Measurements from ENCODE around the gene ATP1A4. TPM values are rescaled to one million over a fixed set of nuclear protein-coding genes. Genes with fewer than 3 reads are reported as not detected.

ATP1A4 gene
- total and polyA plus RNA-seq, 12 donors: 0.17 to 0.96 (median 0.46) TPM; not detected in 9

DNA sequence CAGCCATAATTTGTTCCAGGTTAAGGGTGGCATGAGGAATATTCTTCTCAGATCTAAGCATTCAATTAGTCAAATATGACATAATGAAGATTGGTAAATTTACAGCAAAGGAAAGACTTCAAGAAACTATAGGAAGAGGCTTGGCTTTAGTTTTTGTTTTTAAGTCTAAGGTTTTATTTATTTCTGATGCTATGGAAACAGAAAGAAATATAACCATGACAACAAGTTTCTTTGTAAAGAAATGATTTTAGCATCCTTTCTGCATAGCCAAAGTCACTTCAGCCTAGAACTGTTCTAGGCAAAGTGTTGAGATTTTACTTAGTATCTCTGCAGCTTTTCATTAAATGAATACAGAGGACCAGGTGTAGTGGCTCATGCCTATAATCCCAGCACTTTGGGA is 81.5 kb downstream of the ATP1A4 start:
- no peak overlapping the region for H3K27ac ChIP-seq
- DNase-seq: no peak
- H3K4me3 ChIP-seq: no peak overlapping the region
- intact Hi-C loops (cut with DNase I): no loop called here
- H3K27me3 ChIP-seq: no peaks in the 10 kb centered on the region
- peaks cover 0 to 82% of the 10 kb centered on the region in 2 donors for H3K36me3 ChIP-seq (replicated peaks in 1 of 2)
- no peaks in the 10 kb centered on the region for H3K9me3 ChIP-seq (replicated peaks in 1 of 3)
- H3K4me1 ChIP-seq (replicated peaks in 1 of 2): peaks cover 0 to 12% of the 10 kb centered on the region in 2 donors
- TF ChIP-seq POLR2A (IDR thresholded peaks at IDR 0.05): no peak

Other genes with a start within 250 kb of the ATP1A4 start
- 100 to 1,000 TPM in 7 of 9 donors, 10 to 100 TPM in 2; 42.3 to 185 (median 141) TPM for gene TAGLN2, start 226.1 kb upstream of the ATP1A4 start, total RNA-seq
- gene TAGLN2, start 226.1 kb upstream of the ATP1A4 start, polyA plus RNA-seq: 100 to 1,000 TPM; 124 to 215 (median 192) TPM
- gene IGSF9, start 206.0 kb upstream of the ATP1A4 start, total RNA-seq: under 1 TPM in 4 of 9 donors, not detected in 5; 0.14 to 0.32 (median 0.22) TPM
- under 1 TPM in 2 of 3 donors, not detected in 1; 0.10 to 0.16 TPM for gene IGSF9, start 206.0 kb upstream of the ATP1A4 start, polyA plus RNA-seq
- gene SLAMF9, start 197.4 kb upstream of the ATP1A4 start, total RNA-seq: not detected
- not detected for gene SLAMF9, start 197.4 kb upstream of the ATP1A4 start, polyA plus RNA-seq
- gene PIGM, start 119.6 kb upstream of the ATP1A4 start, total RNA-seq: 1 to 10 TPM; 5.3 to 9.4 (median 7.7) TPM
- 1 to 10 TPM; 3.0 to 9.4 (median 3.5) TPM for gene PIGM, start 119.6 kb upstream of the ATP1A4 start, polyA plus RNA-seq
- under 1 TPM in 3 of 9 donors, not detected in 6; 0.11 to 0.32 (median 0.19) TPM for gene KCNJ10, start 81.4 kb upstream of the ATP1A4 start, total RNA-seq
- gene KCNJ10, start 81.4 kb upstream of the ATP1A4 start, polyA plus RNA-seq: under 1 TPM in 2 of 3 donors, not detected in 1; 0.13 TPM
- 1 to 10 TPM in 1 of 9 donors, under 1 TPM in 2, not detected in 6; 0.14 to 1.1 (median 0.33) TPM for gene KCNJ9, start 70.1 kb upstream of the ATP1A4 start, total RNA-seq
- under 1 TPM; 0.16 to 0.24 (median 0.20) TPM for gene KCNJ9, start 70.1 kb upstream of the ATP1A4 start, polyA plus RNA-seq
- gene IGSF8, start 53.0 kb upstream of the ATP1A4 start, total RNA-seq: 10 to 100 TPM; 15.0 to 42.9 (median 24.2) TPM
- gene IGSF8, start 53.0 kb upstream of the ATP1A4 start, polyA plus RNA-seq: 10 to 100 TPM in 2 of 3 donors, 1 to 10 TPM in 1; 9.7 to 24.9 (median 20.8) TPM
- gene ATP1A2, start 35.8 kb upstream of the ATP1A4 start, total RNA-seq: 1 to 10 TPM in 6 of 9 donors, under 1 TPM in 3; 0.47 to 3.6 (median 1.4) TPM
- gene ATP1A2, start 35.8 kb upstream of the ATP1A4 start, polyA plus RNA-seq: 1 to 10 TPM in 2 of 3 donors, under 1 TPM in 1; 0.99 to 4.5 (median 2.7) TPM
- 1 to 10 TPM in 1 of 9 donors, under 1 TPM in 2, not detected in 6; 0.11 to 1.6 (median 0.39) TPM for gene CASQ1, start 39.0 kb downstream of the ATP1A4 start, total RNA-seq
- under 1 TPM in 2 of 3 donors, not detected in 1; 0.16 to 0.17 TPM for gene CASQ1, start 39.0 kb downstream of the ATP1A4 start, polyA plus RNA-seq
- gene PEA15, start 53.8 kb downstream of the ATP1A4 start, total RNA-seq: 100 to 1,000 TPM in 4 of 9 donors, 10 to 100 TPM in 5; 40.6 to 163 (median 92.3) TPM
- gene PEA15, start 53.8 kb downstream of the ATP1A4 start, polyA plus RNA-seq: 100 to 1,000 TPM; 120 to 445 (median 162) TPM
- gene DCAF8, start 110.9 kb downstream of the ATP1A4 start, total RNA-seq: 100 to 1,000 TPM in 7 of 9 donors, 10 to 100 TPM in 2; 64.3 to 162 (median 143) TPM
- gene DCAF8, start 110.9 kb downstream of the ATP1A4 start, polyA plus RNA-seq: 100 to 1,000 TPM in 2 of 3 donors, 10 to 100 TPM in 1; 78.9 to 140 (median 124) TPM
- gene PEX19, start 133.5 kb downstream of the ATP1A4 start, total RNA-seq: 100 to 1,000 TPM in 3 of 9 donors, 10 to 100 TPM in 6; 55.5 to 165 (median 85.8) TPM
- gene PEX19, start 133.5 kb downstream of the ATP1A4 start, polyA plus RNA-seq: 10 to 100 TPM; 15.5 to 89.1 (median 18.5) TPM
- gene COPA, start 191.6 kb downstream of the ATP1A4 start, total RNA-seq: 100 to 1,000 TPM in 8 of 9 donors, 10 to 100 TPM in 1; 97.2 to 209 (median 134) TPM
- gene COPA, start 191.6 kb downstream of the ATP1A4 start, polyA plus RNA-seq: 100 to 1,000 TPM in 1 of 3 donors, 10 to 100 TPM in 2; 58.4 to 135 (median 72.4) TPM
- gene NCSTN, start 191.8 kb downstream of the ATP1A4 start, total RNA-seq: 100 to 1,000 TPM in 2 of 9 donors, 10 to 100 TPM in 7; 49.5 to 113 (median 91.1) TPM
- 100 to 1,000 TPM in 1 of 3 donors, 10 to 100 TPM in 2; 48.3 to 104 (median 48.8) TPM for gene NCSTN, start 191.8 kb downstream of the ATP1A4 start, polyA plus RNA-seq
- under 1 TPM in 2 of 9 donors, not detected in 7; 0.27 to 0.46 TPM for gene NHLH1, start 215.5 kb downstream of the ATP1A4 start, total RNA-seq
- gene NHLH1, start 215.5 kb downstream of the ATP1A4 start, polyA plus RNA-seq: under 1 TPM; 0.16 to 0.24 (median 0.24) TPM
- gene VANGL2, start 249.0 kb downstream of the ATP1A4 start, total RNA-seq: 1 to 10 TPM in 3 of 9 donors, under 1 TPM in 6; 0.20 to 2.2 (median 0.71) TPM
- gene VANGL2, start 249.0 kb downstream of the ATP1A4 start, polyA plus RNA-seq: 1 to 10 TPM in 1 of 3 donors, under 1 TPM in 2; 0.64 to 1.1 (median 0.97) TPM